ENCODE measurements around the gene POLN. TPM values are rescaled to one million over a fixed set of nuclear protein-coding genes. Genes with fewer than 3 reads are reported as not detected.
A peak's percentile ranks its signal among the peaks of the same experiment; 100 is the strongest.
"Not testable (repeated sequence)": the region's sequence is repeated elsewhere in the genome, so short reads cannot be mapped to it uniquely, and the experiment has no call there.

The POLN gene
- total RNA-seq, 2 experiments from 2014 or later = 3.3 to 4.0 TPM

DNA sequence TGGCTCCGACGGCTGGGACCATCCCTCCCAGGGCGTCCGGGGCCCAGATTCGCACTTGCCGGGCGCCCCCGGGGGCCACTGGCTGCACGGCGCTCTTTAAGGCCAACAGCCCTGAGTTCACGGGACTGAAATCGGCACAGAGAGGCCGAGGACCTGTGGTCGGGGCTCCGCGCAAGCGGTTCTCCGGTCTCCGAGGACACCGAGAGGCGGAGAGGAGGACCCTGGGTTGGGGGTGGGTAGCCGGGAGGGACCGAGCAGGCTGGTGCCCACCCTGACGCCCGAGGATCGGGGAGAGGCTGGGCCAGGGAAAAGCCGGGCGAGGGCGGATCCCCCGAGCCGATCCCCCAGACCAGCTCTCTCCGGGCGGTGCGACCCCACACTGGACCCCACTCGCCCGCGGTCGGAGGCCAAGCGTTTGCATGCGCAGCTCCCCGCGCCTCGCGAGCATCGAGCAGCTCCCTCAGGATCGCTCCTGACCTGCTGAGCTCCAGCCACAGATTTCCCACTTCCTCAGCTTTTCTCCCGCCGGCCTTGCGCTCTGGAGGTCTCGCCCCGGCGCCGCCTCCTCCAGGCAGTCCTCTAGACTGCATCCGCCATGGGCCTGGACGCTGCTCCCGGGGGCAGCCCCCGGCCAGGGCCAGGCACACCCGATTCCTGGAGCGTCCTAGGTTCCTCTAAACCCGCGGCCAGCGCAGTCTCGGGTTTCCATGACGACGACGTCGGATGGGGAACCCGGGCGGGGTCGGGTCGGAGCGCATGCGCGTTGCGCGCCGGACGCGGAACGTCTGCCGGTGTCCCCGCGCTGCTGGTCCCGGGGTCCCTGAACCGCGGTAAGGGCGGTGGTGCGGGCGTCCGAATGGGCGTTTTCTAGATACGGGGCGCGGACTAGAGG, 200.4 kb downstream of the POLN start:
- no peaks in the 10 kb centered on the region for H3K9me3 Mint-ChIP-seq
- ChIA-PET POLR2A (interaction anchor here (0.6 to 0.8 kb wide), 2 partner anchors 32 to 329 kb away, joined by 3 read pairs; partner anchors contain the start of gene SLBP), CTCF (no interaction called here)
- no peaks in the 10 kb centered on the region for H3K36me3 Mint-ChIP-seq (ENCODE audit: low read depth)
- H3K27me3 Mint-ChIP-seq = peaks cover 23% of the 10 kb centered on the region
- H3K27ac Mint-ChIP-seq = no peak overlapping the region
- H3K4me3 Mint-ChIP-seq = peak overlapping the region; percentile 74
- DNase-seq = peak; percentile 89
- peaks cover 5% of the 10 kb centered on the region for H3K4me1 Mint-ChIP-seq

DNA sequence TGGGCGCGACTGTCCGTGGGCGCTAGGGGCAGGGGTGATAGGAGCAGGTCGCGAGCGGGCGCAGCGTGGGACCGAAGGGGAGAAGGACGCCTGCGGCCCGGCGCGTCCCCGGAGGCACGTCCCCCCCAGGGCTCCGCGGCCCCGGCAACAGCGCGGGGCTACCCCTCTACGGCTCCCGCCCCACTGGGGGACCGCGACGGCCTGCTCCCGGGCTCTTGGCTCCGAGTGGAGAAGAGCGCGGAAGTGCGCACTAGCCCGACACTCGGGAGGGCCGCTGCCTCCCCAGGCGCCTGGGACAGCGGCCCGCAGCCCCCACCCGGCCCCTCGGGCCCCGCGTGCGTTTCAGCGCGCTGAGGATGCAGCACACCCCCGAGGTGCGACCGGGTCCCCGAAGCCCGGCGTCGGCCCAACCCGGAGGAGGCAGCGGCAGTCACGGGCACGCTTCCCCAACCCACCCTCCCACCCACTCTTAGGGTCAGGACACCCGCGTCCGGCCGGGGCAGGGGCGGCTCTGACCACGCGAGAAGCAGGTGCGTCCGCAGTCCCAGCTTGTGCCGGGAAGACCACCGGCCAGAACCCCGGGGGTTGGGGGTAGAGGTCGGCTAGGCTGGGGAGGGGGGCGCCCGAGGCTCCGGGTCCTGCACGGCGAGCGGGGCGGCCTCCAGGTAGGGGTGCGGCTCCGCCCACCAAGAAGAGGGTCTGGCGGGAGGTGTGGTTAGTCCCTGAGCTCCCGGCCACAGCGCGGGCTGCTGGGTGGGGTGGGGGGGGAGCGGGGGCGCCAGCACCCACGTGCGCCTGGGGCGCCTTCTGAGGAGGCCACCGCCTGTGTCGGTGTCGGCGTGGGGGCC, 201.3 kb downstream of the POLN start:
- H3K36me3 Mint-ChIP-seq (ENCODE audit: low read depth) = no peaks in the 10 kb centered on the region
- no peak for DNase-seq
- POLR2A ChIA-PET = interaction anchor here (0.6 to 0.8 kb wide), 2 partner anchors 31 to 328 kb away, joined by 3 read pairs; partner anchors contain the start of gene SLBP
- H3K9me3 Mint-ChIP-seq = no peaks in the 10 kb centered on the region
- H3K4me3 Mint-ChIP-seq = peak overlapping the region; percentile 52
- peaks cover 5% of the 10 kb centered on the region for H3K4me1 Mint-ChIP-seq
- no peak overlapping the region for H3K27ac Mint-ChIP-seq
- peaks cover 30% of the 10 kb centered on the region for H3K27me3 Mint-ChIP-seq
- CTCF ChIA-PET = no interaction called here

DNA sequence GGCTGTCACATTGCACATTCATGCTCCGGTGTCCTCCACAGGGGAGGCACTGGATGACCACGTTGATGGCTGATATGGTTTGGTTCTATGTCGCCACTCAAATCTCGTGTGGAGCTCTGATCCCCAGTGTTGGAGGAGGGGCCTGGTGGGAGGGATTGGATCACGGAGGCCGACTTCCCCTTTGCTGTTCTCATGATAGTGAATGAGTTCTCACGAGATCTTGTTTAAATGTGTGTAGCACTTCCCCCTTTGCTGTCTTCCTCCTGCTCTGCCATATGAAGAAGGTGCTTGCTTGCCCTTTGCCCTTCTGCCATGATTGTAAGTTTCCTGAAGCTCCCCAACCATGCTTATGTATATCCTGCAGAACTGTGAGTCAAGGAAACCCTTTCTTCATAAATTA, 205.1 kb downstream of the POLN start:
- CTCF ChIA-PET = no interaction called here
- Mint-ChIP-seq H3K36me3 (ENCODE audit: low read depth) (no peaks in the 10 kb centered on the region), H3K4me3 (no peak overlapping the region), H3K9me3 (no peaks in the 10 kb centered on the region), H3K27ac (no peak overlapping the region), H3K4me1 (peaks cover 5% of the 10 kb centered on the region), H3K27me3 (peaks cover 43% of the 10 kb centered on the region)
- DNase-seq = no peak
- POLR2A ChIA-PET = no interaction called here

DNA sequence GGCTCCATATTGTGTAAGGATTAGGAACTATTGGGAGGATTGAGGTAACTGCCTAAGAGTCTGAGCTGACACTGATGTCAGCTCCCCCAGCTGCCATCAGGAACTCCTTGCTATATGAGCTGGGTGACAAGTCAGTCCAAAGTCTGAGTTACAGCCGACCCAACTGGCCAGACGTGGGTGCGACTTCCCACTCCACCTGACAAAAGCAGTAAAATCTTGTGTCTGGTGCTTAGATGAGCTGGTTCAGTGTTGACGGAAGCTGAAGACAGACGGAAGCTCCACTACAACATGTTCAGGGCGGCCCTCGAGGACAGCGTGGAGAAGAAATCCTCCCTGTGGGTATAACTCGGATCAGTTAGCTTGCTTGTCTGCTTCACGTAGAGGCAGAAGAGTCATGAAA, 205.6 kb downstream of the POLN start:
- ChIA-PET CTCF (no interaction called here), POLR2A (no interaction called here)
- no peak for DNase-seq
- H3K9me3 Mint-ChIP-seq = no peaks in the 10 kb centered on the region
- no peak overlapping the region for H3K4me3 Mint-ChIP-seq
- H3K27me3 Mint-ChIP-seq = peaks cover 41% of the 10 kb centered on the region
- H3K27ac Mint-ChIP-seq = no peak overlapping the region
- no peaks in the 10 kb centered on the region for H3K36me3 Mint-ChIP-seq (ENCODE audit: low read depth)
- peaks cover 2% of the 10 kb centered on the region for H3K4me1 Mint-ChIP-seq

DNA sequence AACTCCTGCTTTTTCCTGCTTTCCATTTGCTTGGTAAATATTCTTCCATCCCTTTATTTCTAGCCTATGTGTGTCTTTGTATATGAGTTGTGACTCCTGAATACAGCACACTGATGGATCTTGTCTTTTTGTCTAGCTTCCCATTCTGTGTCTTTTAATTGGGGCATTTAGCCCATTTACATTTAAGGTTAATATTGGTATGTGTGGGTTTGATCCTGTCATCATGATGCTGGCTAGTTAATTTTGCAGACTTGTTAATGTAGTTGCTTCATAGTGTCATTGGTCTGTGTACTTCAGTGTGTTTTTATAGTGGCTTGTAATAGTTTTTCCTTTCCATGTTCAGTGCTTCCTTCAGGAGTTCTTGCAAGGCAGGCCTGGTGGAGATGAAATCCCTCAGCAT, 210.8 kb downstream of the POLN start:
- CTCF ChIA-PET; H3K4me3 Mint-ChIP-seq; H3K4me1 Mint-ChIP-seq; H3K36me3 Mint-ChIP-seq (ENCODE audit: low read depth); POLR2A ChIA-PET; H3K9me3 Mint-ChIP-seq; DNase-seq; H3K27ac Mint-ChIP-seq: not testable (repeated sequence)
- peaks cover 58% of the 10 kb centered on the region for H3K27me3 Mint-ChIP-seq

DNA sequence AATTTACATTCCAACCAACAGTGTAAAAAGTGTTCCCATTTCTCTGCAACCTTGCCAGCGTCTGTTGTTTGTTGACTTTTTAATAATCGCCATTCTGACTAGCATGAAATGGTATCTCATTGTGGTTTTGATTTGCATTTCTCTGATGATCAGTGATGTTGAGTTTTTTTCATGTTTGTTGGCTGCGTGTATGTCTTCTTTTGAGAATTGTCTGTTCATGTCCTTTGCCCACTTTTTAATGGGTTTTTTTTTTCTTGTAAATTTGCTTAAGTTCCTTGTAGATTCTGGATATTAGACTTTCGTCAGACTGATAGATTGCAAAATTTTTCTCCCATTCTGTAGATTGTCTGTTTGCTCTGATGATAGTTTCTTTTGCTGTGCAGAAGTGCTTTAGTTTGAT, 214.8 kb downstream of the POLN start:
- H3K4me3 Mint-ChIP-seq; POLR2A ChIA-PET; H3K4me1 Mint-ChIP-seq; CTCF ChIA-PET; H3K27ac Mint-ChIP-seq; H3K36me3 Mint-ChIP-seq (ENCODE audit: low read depth); DNase-seq: not testable (repeated sequence)
- Mint-ChIP-seq H3K9me3 (peaks cover 15% of the 10 kb centered on the region), H3K27me3 (peaks cover 66% of the 10 kb centered on the region)

DNA sequence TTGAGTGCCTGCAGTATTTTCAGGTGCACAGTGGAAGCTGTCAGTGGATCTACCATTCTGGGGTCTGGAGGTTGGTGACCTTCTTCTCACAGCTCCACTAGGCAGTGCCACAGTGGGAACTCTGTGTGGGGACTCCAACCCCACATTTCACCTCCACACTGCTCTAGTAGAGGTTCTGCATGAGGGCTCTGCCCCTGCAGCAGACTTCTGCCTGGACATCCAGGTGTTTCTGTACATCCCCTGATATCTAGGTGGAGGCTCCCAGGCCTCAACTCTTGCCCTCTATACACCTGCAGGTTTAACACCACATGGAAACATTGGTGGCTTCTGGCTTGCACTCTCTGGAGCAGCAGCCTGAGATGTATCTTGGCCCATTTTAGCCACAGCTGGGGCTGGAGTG, 216.1 kb downstream of the POLN start:
- ChIA-PET CTCF (no interaction called here), POLR2A (no interaction called here)
- no peaks in the 10 kb centered on the region for H3K4me1 Mint-ChIP-seq
- no peak overlapping the region for H3K27ac Mint-ChIP-seq
- peaks cover 5% of the 10 kb centered on the region for H3K36me3 Mint-ChIP-seq (ENCODE audit: low read depth)
- no peak overlapping the region for H3K4me3 Mint-ChIP-seq
- H3K9me3 Mint-ChIP-seq = peaks cover 15% of the 10 kb centered on the region
- H3K27me3 Mint-ChIP-seq = peaks cover 69% of the 10 kb centered on the region
- no peak for DNase-seq

DNA sequence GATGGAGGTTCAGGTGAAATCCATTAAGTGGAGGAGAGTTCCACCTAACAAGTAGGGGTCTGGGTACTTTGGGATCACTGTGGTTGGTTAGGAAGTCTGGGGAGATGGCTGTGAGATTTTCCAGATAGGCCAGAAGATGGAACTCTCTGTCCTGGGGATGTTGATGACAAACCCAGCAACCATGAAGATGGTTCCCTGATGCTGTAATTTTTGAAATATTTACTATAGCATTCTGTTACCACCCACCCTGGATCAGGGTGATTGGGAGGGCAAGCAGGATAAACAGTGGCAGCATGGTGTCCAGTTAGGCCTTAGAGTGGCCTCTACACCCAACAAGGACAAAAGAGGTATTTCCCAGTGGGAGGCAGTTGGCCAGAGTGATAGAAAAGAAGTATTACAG, 217.2 kb downstream of the POLN start:
- Mint-ChIP-seq H3K27ac (no peak overlapping the region), H3K4me1 (no peaks in the 10 kb centered on the region), H3K36me3 (ENCODE audit: low read depth) (peaks cover 5% of the 10 kb centered on the region), H3K9me3 (peaks cover 15% of the 10 kb centered on the region), H3K4me3 (no peak overlapping the region), H3K27me3 (peaks cover 65% of the 10 kb centered on the region)
- no peak for DNase-seq
- ChIA-PET POLR2A (no interaction called here), CTCF (no interaction called here)

Other genes with a start within 250 kb of the POLN start
- 10 to 100 TPM; 34.2 to 36.0 TPM for gene NELFA, start 233.1 kb downstream of the POLN start, total RNA-seq
- under 1 TPM; 0.08 to 0.10 TPM for gene NAT8L, start 182.8 kb downstream of the POLN start, total RNA-seq
- gene HAUS3, start within 50 bp of the POLN start, total RNA-seq = 10 to 100 TPM; 27.1 to 27.4 TPM
- 10 to 100 TPM; 26.9 to 29.6 TPM for gene MXD4, start 20.0 kb upstream of the POLN start, total RNA-seq
- gene ZFYVE28, start 176.5 kb upstream of the POLN start, total RNA-seq = 10 to 100 TPM; 38.9 to 40.1 TPM
- under 1 TPM; 0.08 TPM for gene CFAP99, start 176.8 kb upstream of the POLN start, total RNA-seq
- 100 to 1,000 TPM; 106 to 113 TPM for gene RNF4, start 227.0 kb upstream of the POLN start, total RNA-seq

Measured in activated CD4-positive, alpha-beta memory T cell treated with anti-CD3 and anti-CD28 coated beads, Interleukin-2, amount 10 ng/mL, durations not matched to agents 7 days and 5 days (primary cell).